Upper lobe of left lung (tissue), 6 donors: ENCODE data around the gene BTG2. TPM values are rescaled to one million over a fixed set of nuclear protein-coding genes. Genes with fewer than 3 reads are reported as not detected.

Source experiments
- ATAC-seq, 2 donors: fragments of 200-7000 bp; cut with Tn5 transposase; one replicate each; pipeline ENCODE4 v1.9.1; 2022; ENCODE audit warnings: mild to moderate bottlenecking in 2 of 2, moderate library complexity in 2 of 2; ENCODE audit not compliant: low FRiP score in 2 of 2
- DNase-seq, 2 donors: peaks; one replicate each; pipeline ENCODE4 v3.0.0-alpha.2; 2019 to 2020
- H3K27ac ChIP-seq, 4 donors: fragments of 200-600 bp; sonication (generic); one replicate each; pipeline ENCODE4 v1.5.1; 2016 to 2019
- H3K27me3 ChIP-seq, 4 donors: fragments of 200-600 bp; sonication (generic); one replicate each; pipeline ENCODE4 v1.5.1; 2017 to 2019
- H3K36me3 ChIP-seq, 4 donors: fragments of 200-600 bp; sonication (generic); one replicate each; pipeline ENCODE4 v1.5.1; 2016 to 2019
- H3K4me1 ChIP-seq, 4 donors: fragments of 200-600 bp; sonication (generic); one replicate each; pipeline ENCODE4 v1.5.1; 2018 to 2019
- H3K4me3 ChIP-seq, 4 donors: fragments of 200-600 bp; sonication (generic); one replicate each; pipeline ENCODE4 v1.5.1; 2017 to 2019; ENCODE audit warnings: mild to moderate bottlenecking in 2 of 4, moderate library complexity in 1 of 4
- H3K9me3 ChIP-seq, 4 donors: fragments of 200-600 bp; sonication (generic); one replicate each; pipeline ENCODE4 v1.5.1; 2018 to 2019
- CTCF ChIP-seq, 6 experiments: fragments of 450-650 bp in 4 of 6; fragments of 200-600 bp in 2 of 6; sonication (generic) in 2 of 6; IDR thresholded peaks; one replicate each; pipeline ENCODE4 v1.5.1; 2016 to 2019; ENCODE audit warnings: antibody characterized with exemption in 6 of 6
- EP300 ChIP-seq, 4 donors: sonication (generic); formaldehyde crosslinking; IDR thresholded peaks; one replicate each; pipeline ENCODE4 v1.5.1; 2017; ENCODE audit warnings: antibody characterized with exemption in 4 of 4, control low read depth in 2 of 4
- POLR2A ChIP-seq, 4 donors: fragments of 450-650 bp; IDR thresholded peaks; one replicate each; pipeline ENCODE4 v1.5.1; 2016 to 2017; ENCODE audit warnings: antibody characterized with exemption in 4 of 4, mild to moderate bottlenecking in 2 of 4
- POLR2AphosphoS5 ChIP-seq, 2 donors: sonication (generic); formaldehyde crosslinking; IDR thresholded peaks; one replicate each; pipeline ENCODE4 v1.5.1; 2017; ENCODE audit warnings: antibody characterized with exemption in 2 of 2
- WGBS, 2 donors: methylation state at CpG; one replicate each; pipeline ENCODE4 v1.1.5; 2017 to 2018; 5-methylcytosine and 5-hydroxymethylcytosine counted together
- total RNA-seq, 6 donors: library from RNA; depleted of rRNA in 4 of 6; stranded (reverse); fragments of >200 nt in 4 of 6; gene quantifications; one replicate each; pipeline versions ENCODE4 v1.1.0 to v1.2.1, GENCODE V29; 2016 to 2021
- donor health status: DM: no; HTN: no; CAD: no; lungs with moderate emphysema.
- donor health status: DM: no; HTN: yes; CAD: no; lungs with severe emphysema.

The BTG2 gene
- total RNA-seq, 6 donors from 2014 or later: 59.1 to 178 (median 104) TPM

- ATAC-seq (no peak), DNase-seq (no peak)
- no peak for TF ChIP-seq CTCF (IDR thresholded peaks at IDR 0.05)
- no peak for TF ChIP-seq POLR2A (IDR thresholded peaks at IDR 0.05)
- TF ChIP-seq EP300 (IDR thresholded peaks at IDR 0.05): no peak
- no peak for TF ChIP-seq POLR2AphosphoS5 (IDR thresholded peaks at IDR 0.05)
- no peak overlapping the region for H3K27ac ChIP-seq
- WGBS, 2 donors: 53 to 69% methylated on average over 7 to 11 of the region's 11 CpGs
- H3K9me3 ChIP-seq: no peaks in the 10 kb centered on the region
- no peak overlapping the region for H3K4me3 ChIP-seq
- H3K36me3 ChIP-seq: no peaks in the 10 kb centered on the region
- peaks cover 4 to 8% (median 7%) of the 10 kb centered on the region in 4 donors for H3K4me1 ChIP-seq
- no peaks in the 10 kb centered on the region for H3K27me3 ChIP-seq
Measured at GRCh38 chr1:203300441-203301330, 4.6 kb upstream of the BTG2 start.

GRCh38 chr1:203301331-203301668 lies 4.0 kb upstream of the BTG2 start:
- Histone ChIP-seq H3K27me3 (no peaks in the 10 kb centered on the region), H3K4me3 (no peak overlapping the region), H3K9me3 (no peaks in the 10 kb centered on the region), H3K36me3 (no peaks in the 10 kb centered on the region), H3K4me1 (peaks cover 4 to 8% (median 7%) of the 10 kb centered on the region in 4 donors), H3K27ac (no peak overlapping the region)
- no peak for ATAC-seq
- no peak for TF ChIP-seq CTCF (IDR thresholded peaks at IDR 0.05)
- no peak for TF ChIP-seq EP300 (IDR thresholded peaks at IDR 0.05)
- TF ChIP-seq POLR2AphosphoS5 (IDR thresholded peaks at IDR 0.05): no peak
- no peak for TF ChIP-seq POLR2A (IDR thresholded peaks at IDR 0.05)
- DNase-seq: no peak

- Histone ChIP-seq H3K4me3 (no peak overlapping the region), H3K9me3 (no peaks in the 10 kb centered on the region), H3K4me1 (peaks cover 11 to 15% (median 14%) of the 10 kb centered on the region in 4 donors), H3K27me3 (no peaks in the 10 kb centered on the region), H3K36me3 (peaks cover 0 to 6% (median 4%) of the 10 kb centered on the region in 4 donors), H3K27ac (no peak overlapping the region)
- DNase-seq (no peak), ATAC-seq (no peak)
- WGBS, 2 donors: 96% methylated on average over 7 of the region's 7 CpGs
- TF ChIP-seq CTCF (IDR thresholded peaks at IDR 0.05): no peak
- no peak for TF ChIP-seq POLR2A (IDR thresholded peaks at IDR 0.05)
- TF ChIP-seq POLR2AphosphoS5 (IDR thresholded peaks at IDR 0.05): no peak
- TF ChIP-seq EP300 (IDR thresholded peaks at IDR 0.05): no peak
Measured at GRCh38 chr1:203302456-203302855, 2.9 kb upstream of the BTG2 start.

GRCh38 chr1:203302894-203303293 lies 2.4 kb upstream of the BTG2 start:
- Histone ChIP-seq H3K4me1 (peaks cover 15 to 19% (median 19%) of the 10 kb centered on the region in 4 donors), H3K4me3 (no peak overlapping the region), H3K27me3 (no peaks in the 10 kb centered on the region), H3K36me3 (peaks cover 1 to 11% (median 8%) of the 10 kb centered on the region in 4 donors), H3K9me3 (no peaks in the 10 kb centered on the region), H3K27ac (no peak overlapping the region)
- WGBS, 2 donors: 79 to 88% methylated on average over 3 of the region's 3 CpGs
- TF ChIP-seq CTCF (IDR thresholded peaks at IDR 0.05) (no peak), POLR2AphosphoS5 (IDR thresholded peaks at IDR 0.05) (no peak), POLR2A (IDR thresholded peaks at IDR 0.05) (no peak), EP300 (IDR thresholded peaks at IDR 0.05) (no peak)
- DNase-seq (no peak), ATAC-seq (no peak)
